Astrocyte (in vitro differentiated cells and primary cell): ENCODE results near the gene NPHS1. TPM values are rescaled to one million over a fixed set of nuclear protein-coding genes. Genes with fewer than 3 reads are reported as not detected.
A peak's percentile ranks its signal among the peaks of the same experiment; 100 is the strongest.

Source experiments
- DNase-seq: peaks from one replicate; pipeline ENCODE4 v3.0.0-alpha.2; 2010; ENCODE audit warnings: low read depth
- FAIRE-seq: peaks from 2 replicates; lab custom pipeline; 2011; peaks lifted over from hg19 to GRCh38; lab: Jason Lieb, UNC
- H2AFZ ChIP-seq: 2 replicates; pipeline ENCODE4 v1.6.0; 2012; ENCODE audit warnings: low read depth, low read length, inconsistent platforms
- H3K27ac ChIP-seq: 2 replicates; pipeline ENCODE4 v1.5.1; 2011; ENCODE audit warnings: low read depth, low read length, inconsistent platforms
- H3K27me3 ChIP-seq: 2 replicates; pipeline ENCODE4 v1.6.0; 2011; ENCODE audit warnings: low read length, inconsistent platforms; ENCODE audit not compliant: insufficient read depth
- H3K36me3 ChIP-seq: 2 replicates; pipeline ENCODE4 v1.5.1; 2011; ENCODE audit warnings: low read length, inconsistent platforms; ENCODE audit not compliant: insufficient read depth
- H3K4me1 ChIP-seq: 2 replicates; pipeline ENCODE4 v1.5.1; 2011; ENCODE audit warnings: low read length, inconsistent platforms; ENCODE audit not compliant: insufficient read depth
- H3K4me2 ChIP-seq: 2 replicates; pipeline ENCODE4 v1.6.0; 2012; ENCODE audit warnings: low read length, inconsistent platforms
- H3K4me3 ChIP-seq: 2 replicates; pipeline ENCODE4 v1.5.1; 2011; ENCODE audit warnings: low read depth, mild to moderate bottlenecking, low read length, inconsistent platforms; ENCODE audit not compliant: insufficient read depth
- H3K79me2 ChIP-seq: 2 replicates; pipeline ENCODE4 v1.6.0; 2012; ENCODE audit warnings: mild to moderate bottlenecking, low read length, inconsistent platforms; ENCODE audit not compliant: insufficient read depth
- H3K9ac ChIP-seq: 2 replicates; pipeline ENCODE4 v1.6.0; 2012; ENCODE audit warnings: mild to moderate bottlenecking, low read length, inconsistent platforms
- H3K9me3 ChIP-seq: 2 replicates; pipeline ENCODE4 v1.5.1; 2012; ENCODE audit warnings: low read depth, mild to moderate bottlenecking, low read length, inconsistent platforms; ENCODE audit not compliant: insufficient read depth
- H4K20me1 ChIP-seq: 2 replicates; pipeline ENCODE4 v1.6.0; 2012; ENCODE audit warnings: low read length, inconsistent platforms; ENCODE audit not compliant: insufficient read depth
- H3K27ac Mint-ChIP-seq: one replicate; pipeline ENCODE4 v1.8.0; 2021; ENCODE audit warnings: mild to moderate bottlenecking, mixed read lengths; ENCODE audit not compliant: unreplicated experiment
- H3K27me3 Mint-ChIP-seq: one replicate; pipeline ENCODE4 v1.8.0; 2021; ENCODE audit warnings: low read depth, mixed read lengths; ENCODE audit not compliant: unreplicated experiment
- H3K36me3 Mint-ChIP-seq: one replicate; pipeline ENCODE4 v1.8.0; 2021; ENCODE audit warnings: low read depth, mixed read lengths; ENCODE audit not compliant: unreplicated experiment
- H3K4me1 Mint-ChIP-seq: one replicate; pipeline ENCODE4 v1.8.0; 2021; ENCODE audit warnings: low read depth, mixed read lengths; ENCODE audit not compliant: unreplicated experiment
- H3K4me3 Mint-ChIP-seq: one replicate; pipeline ENCODE4 v1.8.0; 2021; ENCODE audit warnings: mild to moderate bottlenecking, moderate library complexity, mixed read lengths; ENCODE audit not compliant: unreplicated experiment
- H3K9me3 Mint-ChIP-seq: one replicate; pipeline ENCODE4 v1.8.0; 2021; ENCODE audit warnings: mild to moderate bottlenecking, mixed read lengths; ENCODE audit not compliant: unreplicated experiment
- CTCF ChIP-seq: IDR thresholded peaks from 2 replicates; pipeline ENCODE4 v1.5.1; 2011; ENCODE audit warnings: low read depth, mild to moderate bottlenecking, inconsistent platforms, low read length, moderate library complexity; ENCODE audit not compliant: insufficient read depth
- EZH2 ChIP-seq: IDR thresholded peaks from 2 replicates; pipeline ENCODE4 v1.6.1; 2012; ENCODE audit warnings: mild to moderate bottlenecking, low read length, inconsistent platforms; ENCODE audit not compliant: insufficient read depth
- total RNA-seq: library from RNA; stranded (reverse); gene quantifications from 2 replicates; pipeline ENCODE4 v1.2.1, GENCODE V29; 2021

NPHS1 gene
- total RNA-seq, 1 donor from 2014 or later: not detected

- peaks cover 28% of the 10 kb centered on the region for H3K27me3 ChIP-seq
- H3K79me2 ChIP-seq: no peaks in the 10 kb centered on the region
- peaks cover 28% of the 10 kb centered on the region for H3K9me3 Mint-ChIP-seq
- peak overlapping the region; percentile 50 for H3K4me2 ChIP-seq
- no peak for FAIRE-seq
- no peaks in the 10 kb centered on the region for H3K36me3 ChIP-seq
- H3K9me3 ChIP-seq: peaks cover 3% of the 10 kb centered on the region
- H3K4me1 ChIP-seq: no peaks in the 10 kb centered on the region
- H4K20me1 ChIP-seq: no peaks in the 10 kb centered on the region
- H3K9ac ChIP-seq: no peak overlapping the region
- H3K4me1 Mint-ChIP-seq: peaks cover 12% of the 10 kb centered on the region
- H3K4me3 ChIP-seq: no peak overlapping the region
- peak overlapping the region; percentile 24 for H2AFZ ChIP-seq
- H3K27me3 Mint-ChIP-seq: peaks cover 80% of the 10 kb centered on the region
- H3K27ac Mint-ChIP-seq: no peak overlapping the region
- no peaks in the 10 kb centered on the region for H3K36me3 Mint-ChIP-seq
- no peak for DNase-seq
- TF ChIP-seq EZH2 (no peak), CTCF (no peak)
- H3K27ac ChIP-seq: no peak overlapping the region
- H3K4me3 Mint-ChIP-seq: peak overlapping the region; percentile 72
Measured at GRCh38 chr19:35845215-35846037, 6.9 kb downstream of the NPHS1 start.

GRCh38 chr19:35844482-35845214 is 7.7 kb downstream of the NPHS1 start:
- Histone ChIP-seq H3K4me3 (no peak overlapping the region), H3K9ac (no peak overlapping the region), H4K20me1 (no peaks in the 10 kb centered on the region), H3K27ac (no peak overlapping the region), H2AFZ (no peak overlapping the region), H3K27me3 (peaks cover 28% of the 10 kb centered on the region), H3K36me3 (no peaks in the 10 kb centered on the region), H3K4me1 (no peaks in the 10 kb centered on the region), H3K9me3 (peaks cover 3% of the 10 kb centered on the region), H3K4me2 (peak overlapping the region; percentile 50), H3K79me2 (no peaks in the 10 kb centered on the region)
- no peak for DNase-seq
- TF ChIP-seq CTCF (no peak), EZH2 (no peak)
- no peaks in the 10 kb centered on the region for H3K36me3 Mint-ChIP-seq
- FAIRE-seq: no peak
- H3K9me3 Mint-ChIP-seq: peaks cover 28% of the 10 kb centered on the region
- peaks cover 12% of the 10 kb centered on the region for H3K4me1 Mint-ChIP-seq
- peak overlapping the region; percentile 75 for H3K27ac Mint-ChIP-seq
- H3K4me3 Mint-ChIP-seq: peak overlapping the region; percentile 72
- peaks cover 75% of the 10 kb centered on the region for H3K27me3 Mint-ChIP-seq
